A549 (cell line): ENCODE data around the gene NEDD9.

Experiments
- KDM1A ChIP-seq: fragments of 200-600 bp; sonication (generic); IDR thresholded peaks from 2 replicates; pipeline ENCODE4 v1.6.1; 2016; ENCODE audit warnings: low read depth, mild to moderate bottlenecking
- RAD21 ChIP-seq, 2 experiments: fragments of >200 bp in 1 of 2; sonication (Bioruptor Twin) in 1 of 2; formaldehyde crosslinking in 1 of 2; IDR thresholded peaks in 1 of 2; conservative IDR thresholded peaks in 1 of 2; 2 replicates in 1 of 2; 3 replicates in 1 of 2; pipeline ENCODE4 v1.6.1; 2012 to 2018; ENCODE audit warnings: inconsistent platforms in 1 of 2
- TF ChIP-seq, protein P1 (sequence below): fragments of >200 bp; sonication (Bioruptor Twin); formaldehyde crosslinking; IDR thresholded peaks from 3 replicates; pipeline ENCODE4 v1.5.1; 2016

DNA sequence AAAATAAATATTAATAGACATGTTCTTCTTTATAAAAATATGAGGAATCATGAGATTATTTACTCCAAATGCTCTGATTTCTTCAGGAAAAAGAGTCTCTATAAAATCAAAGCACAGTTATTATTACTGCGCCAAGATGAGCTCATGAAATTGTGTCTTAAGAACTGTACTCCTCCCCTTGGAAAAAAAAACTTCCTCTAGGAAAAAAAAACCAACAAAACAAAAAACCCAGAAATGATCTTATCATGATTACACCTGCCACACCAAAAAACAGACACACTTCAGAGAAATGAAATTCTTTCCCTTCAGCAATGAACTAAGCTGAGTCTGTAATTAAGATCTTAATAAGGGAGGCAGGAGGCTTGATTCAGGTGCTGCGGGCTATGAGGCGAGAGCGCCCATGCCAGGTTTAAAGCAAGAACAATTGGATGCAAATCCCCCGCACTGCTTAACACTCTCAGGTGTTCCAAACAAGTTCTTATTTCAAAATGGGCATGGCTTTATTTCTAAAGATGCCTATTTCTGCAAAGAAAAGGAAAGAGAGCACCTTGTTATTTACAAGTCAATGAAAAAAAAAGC, 9.1 kb downstream of the NEDD9 start:
- TF ChIP-seq, protein P1, sequence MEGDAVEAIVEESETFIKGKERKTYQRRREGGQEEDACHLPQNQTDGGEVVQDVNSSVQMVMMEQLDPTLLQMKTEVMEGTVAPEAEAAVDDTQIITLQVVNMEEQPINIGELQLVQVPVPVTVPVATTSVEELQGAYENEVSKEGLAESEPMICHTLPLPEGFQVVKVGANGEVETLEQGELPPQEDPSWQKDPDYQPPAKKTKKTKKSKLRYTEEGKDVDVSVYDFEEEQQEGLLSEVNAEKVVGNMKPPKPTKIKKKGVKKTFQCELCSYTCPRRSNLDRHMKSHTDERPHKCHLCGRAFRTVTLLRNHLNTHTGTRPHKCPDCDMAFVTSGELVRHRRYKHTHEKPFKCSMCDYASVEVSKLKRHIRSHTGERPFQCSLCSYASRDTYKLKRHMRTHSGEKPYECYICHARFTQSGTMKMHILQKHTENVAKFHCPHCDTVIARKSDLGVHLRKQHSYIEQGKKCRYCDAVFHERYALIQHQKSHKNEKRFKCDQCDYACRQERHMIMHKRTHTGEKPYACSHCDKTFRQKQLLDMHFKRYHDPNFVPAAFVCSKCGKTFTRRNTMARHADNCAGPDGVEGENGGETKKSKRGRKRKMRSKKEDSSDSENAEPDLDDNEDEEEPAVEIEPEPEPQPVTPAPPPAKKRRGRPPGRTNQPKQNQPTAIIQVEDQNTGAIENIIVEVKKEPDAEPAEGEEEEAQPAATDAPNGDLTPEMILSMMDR, result no peak
- TF ChIP-seq RAD21 (conservative IDR thresholded peaks at IDR 0.05 in 1 of 2, IDR thresholded peaks at IDR 0.05 in 1 of 2), result no peak
- no peak for TF ChIP-seq KDM1A
